22Rv1 (cell line): ENCODE results near the gene BAZ1A.

ENCODE experiments used
- CTCF ChIP-seq: fragments of 450-650 bp; IDR thresholded peaks from 2 replicates; pipeline ENCODE4 v1.5.1; 2017; ENCODE audit warnings: mild to moderate bottlenecking
- ZFX ChIP-seq: fragments of 450-650 bp; IDR thresholded peaks from 2 replicates; pipeline ENCODE4 v1.6.1; 2017; ENCODE audit warnings: antibody characterized with exemption, borderline replicate concordance

- TF ChIP-seq CTCF (no peak), ZFX (no peak)
Measured at GRCh38 chr14:34750670-34751069, 124.5 kb downstream of the BAZ1A start.
